ENCODE results near the gene DNASE1L1. TPM values are rescaled to one million over a fixed set of nuclear protein-coding genes. Genes with fewer than 3 reads are reported as not detected.

DNASE1L1 gene
- total and polyA plus RNA-seq, 2 of the 13 experiments (the other 11 are each of a cell fraction or from before 2014, with no cell fraction given), result 4.7 to 12.3 TPM

GRCh38 chrX:154397888-154398667 is 11.0 kb downstream of the DNASE1L1 start, which contains the start of gene RPL10 (continued):
- TF ChIP-seq NR2F6 (IDR thresholded peaks at IDR 0.05) (no peak), NR2F6 (CRISPR knock-in tag; IDR thresholded peaks at IDR 0.05) (no peak), ZFP90 (CRISPR knock-in tag; IDR thresholded peaks at IDR 0.05; ENCODE audit: borderline replicate concordance) (no peak), DZIP1 (CRISPR knock-in tag; IDR thresholded peaks at IDR 0.05) (no peak), ZBTB21 (CRISPR knock-in tag; IDR thresholded peaks at IDR 0.05) (no peak), FIP1L1 (IDR thresholded peaks at IDR 0.05; ENCODE audit: borderline replicate concordance, insufficient read depth, low read depth, low read length) (no peak), ZGPAT (CRISPR knock-in tag; IDR thresholded peaks at IDR 0.05) (peak; percentile 12; the same call in 1 of the 2 replicates), MIXL1 (CRISPR knock-in tag; IDR thresholded peaks at IDR 0.05) (no peak), ZNF709 (CRISPR knock-in tag; IDR thresholded peaks at IDR 0.05) (0 out of 2 replicates have a peak, but pooled peaks have one; percentile 9), ZMYM3 (CRISPR knock-in tag; IDR thresholded peaks at IDR 0.05) (no peak), KLF11 (CRISPR knock-in tag; IDR thresholded peaks at IDR 0.05) (peak; percentile 63), MAX (IDR thresholded peaks at IDR 0.05) (peak; percentile 80), ZNF597 (CRISPR knock-in tag; IDR thresholded peaks at IDR 0.05) (no peak), RARG (CRISPR knock-in tag; IDR thresholded peaks at IDR 0.05; ENCODE audit: low read depth) (no peak), FOXA3 (CRISPR knock-in tag; IDR thresholded peaks at IDR 0.05) (no peak), SRSF4 (IDR thresholded peaks at IDR 0.05; ENCODE audit: low read depth, low read length, poor library complexity, severe bottlenecking) (no peak), PAF1 (CRISPR knock-in tag; IDR thresholded peaks at IDR 0.05) (no peak), ARID4A (CRISPR knock-in tag; IDR thresholded peaks at IDR 0.05; ENCODE audit: borderline replicate concordance) (no peak; the same call in 1 of the 2 replicates), ZNF362 (CRISPR knock-in tag; IDR thresholded peaks at IDR 0.05; ENCODE audit: borderline replicate concordance) (no peak)

Data from HepG2 (cell line).